Lower lobe of right lung (tissue), 2 donors: Measurements from ENCODE around the gene OPRL1. TPM values are rescaled to one million over a fixed set of nuclear protein-coding genes. Genes with fewer than 3 reads are reported as not detected.
"Not testable (repeated sequence)": the region's sequence is repeated elsewhere in the genome, so short reads cannot be mapped to it uniquely, and the experiment has no call there.

Experiments
- ATAC-seq, 2 donors: fragments of 200-7000 bp; cut with Tn5 transposase; one replicate each; pipeline ENCODE4 v1.9.1; 2020 to 2022; ENCODE audit warnings: mild to moderate bottlenecking in 2 of 2, moderate library complexity in 2 of 2
- DNase-seq: peaks from one replicate; pipeline ENCODE4 v3.0.0-alpha.2; 2020
- H3K27ac ChIP-seq: fragments of 200-600 bp; one replicate; pipeline ENCODE4 v1.8.0; 2022
- H3K27me3 ChIP-seq: fragments of 200-600 bp; one replicate; pipeline ENCODE4 v1.8.0; 2022; ENCODE audit warnings: low read depth
- H3K36me3 ChIP-seq: fragments of 200-600 bp; one replicate; pipeline ENCODE4 v1.8.0; 2022; ENCODE audit warnings: mild to moderate bottlenecking
- H3K4me1 ChIP-seq: fragments of 200-600 bp; one replicate; pipeline ENCODE4 v1.8.0; 2022
- H3K4me3 ChIP-seq: fragments of 200-600 bp; one replicate; pipeline ENCODE4 v1.8.0; 2022; ENCODE audit warnings: mild to moderate bottlenecking
- H3K9me3 ChIP-seq: fragments of 200-600 bp; one replicate; pipeline ENCODE4 v1.8.0; 2022
- CTCF ChIP-seq: fragments of 200-600 bp; IDR thresholded peaks from one replicate; pipeline ENCODE4 v1.8.0; 2022; ENCODE audit warnings: antibody characterized with exemption, mild to moderate bottlenecking
- intact Hi-C: fragments of 100-400 bp; cut with DNase I; formaldehyde crosslinking; loops from one replicate; pipeline ENCODE4 v1.11.0; 2022
- total RNA-seq: library from RNA; stranded (reverse); fragmentation: NEBNext Ultra II Directional; extraction: Animal tissue kit (Norgen Biotek cat#: 25700); gene quantifications from one replicate; pipeline ENCODE4 v1.2.1, GENCODE V29; 2021
- donor health status: DM: no; HTN: yes; CAD: no; lungs with severe emphysema.

Gene OPRL1
- total RNA-seq, 1 donor from 2014 or later = 2.6 TPM

GRCh38 chr20:64130876-64131275, 51.0 kb downstream of the OPRL1 start:
- no peaks in the 10 kb centered on the region for H3K4me1 ChIP-seq
- H3K27ac ChIP-seq = no peak overlapping the region
- peaks cover 14% of the 10 kb centered on the region for H3K27me3 ChIP-seq
- ATAC-seq (no peak), DNase-seq (peak; percentile 16)
- no peaks in the 10 kb centered on the region for H3K9me3 ChIP-seq
- no peaks in the 10 kb centered on the region for H3K36me3 ChIP-seq
- H3K4me3 ChIP-seq = no peak overlapping the region
- intact Hi-C loops = no loop called here
- TF ChIP-seq CTCF = no peak

- TF ChIP-seq CTCF = no peak
- intact Hi-C loops = no loop called here
- H3K27me3 ChIP-seq = peaks cover 14% of the 10 kb centered on the region
- H3K4me1 ChIP-seq = no peaks in the 10 kb centered on the region
- ATAC-seq (no peak), DNase-seq (peak; percentile 3)
- H3K36me3 ChIP-seq = no peaks in the 10 kb centered on the region
- H3K27ac ChIP-seq = no peak overlapping the region
- no peaks in the 10 kb centered on the region for H3K9me3 ChIP-seq
- no peak overlapping the region for H3K4me3 ChIP-seq
These were observed 51.5 kb downstream of the OPRL1 start for GRCh38 chr20:64131406-64131805.

GRCh38 chr20:64133951-64134407, 54.1 kb downstream of the OPRL1 start:
- no peak for ATAC-seq
- DNase-seq = peak; percentile 12

GRCh38 chr20:64134744-64135143, 54.9 kb downstream of the OPRL1 start:
- ATAC-seq, H3K36me3 ChIP-seq, H3K9me3 ChIP-seq, H3K27ac ChIP-seq, intact Hi-C loops, H3K4me3 ChIP-seq, H3K4me1 ChIP-seq, H3K27me3 ChIP-seq: not testable (repeated sequence)
- DNase-seq = peak; percentile 11

More at GRCh38 chr20:64133951-64134407, 54.1 kb downstream of the OPRL1 start:
- Histone ChIP-seq H3K4me1 (no peaks in the 10 kb centered on the region), H3K4me3 (no peak overlapping the region), H3K36me3 (no peaks in the 10 kb centered on the region), H3K27me3 (peaks cover 12% of the 10 kb centered on the region), H3K27ac (no peak overlapping the region), H3K9me3 (no peaks in the 10 kb centered on the region)
- no peak for TF ChIP-seq CTCF
- intact Hi-C loops = no loop called here

GRCh38 chr20:64136004-64136710, 56.3 kb downstream of the OPRL1 start:
- no peak for TF ChIP-seq CTCF

GRCh38 chr20:64137598-64138031, 57.7 kb downstream of the OPRL1 start:
- Histone ChIP-seq H3K27ac (no peak overlapping the region), H3K4me1 (no peaks in the 10 kb centered on the region), H3K36me3 (no peaks in the 10 kb centered on the region), H3K27me3 (peaks cover 17% of the 10 kb centered on the region), H3K9me3 (no peaks in the 10 kb centered on the region), H3K4me3 (no peak overlapping the region)
- ATAC-seq (no peak), DNase-seq (peak; percentile 24)
- intact Hi-C loops = no loop called here
- no peak for TF ChIP-seq CTCF

More at GRCh38 chr20:64136004-64136710, 56.3 kb downstream of the OPRL1 start:
- Histone ChIP-seq H3K36me3 (no peaks in the 10 kb centered on the region), H3K4me3 (no peak overlapping the region), H3K9me3 (no peaks in the 10 kb centered on the region), H3K27ac (no peak overlapping the region), H3K4me1 (no peaks in the 10 kb centered on the region), H3K27me3 (peaks cover 12% of the 10 kb centered on the region)
- intact Hi-C loops = no loop called here
- ATAC-seq (no peak), DNase-seq (peak; percentile 11)
